H7 (cell line): ENCODE data around the gene AKNA. TPM values are rescaled to one million over a fixed set of nuclear protein-coding genes. Genes with fewer than 3 reads are reported as not detected.
A peak's percentile ranks its signal among the peaks of the same experiment; 100 is the strongest.

ENCODE experiments used
- DNase-seq: peaks from one replicate; pipeline ENCODE4 v3.0.0; 2012
- H3K27me3 ChIP-seq: 2 replicates; pipeline ENCODE4 v1.6.0; 2011; ENCODE audit warnings: mild to moderate bottlenecking, low read length; ENCODE audit not compliant: control insufficient read depth, insufficient read depth
- H3K36me3 ChIP-seq: replicated peaks from 2 replicates; pipeline ENCODE4 v1.5.1; 2011; ENCODE audit warnings: low read length; ENCODE audit not compliant: control insufficient read depth, insufficient read depth
- H3K4me3 ChIP-seq: 2 replicates; pipeline ENCODE4 v1.5.1; 2011; ENCODE audit warnings: low read depth, mild to moderate bottlenecking, control low read depth, low read length, moderate library complexity; ENCODE audit not compliant: insufficient read depth
- total RNA-seq: library from RNA; depleted of rRNA; stranded (reverse); fragments of >200 nt; shearing (Covaris generic); gene quantifications from 2 replicates; pipeline ENCODE4 v1.2.3, GENCODE V29; 2014

AKNA gene
- total RNA-seq, 1 experiment from 2014 or later = 17.4 TPM

DNA sequence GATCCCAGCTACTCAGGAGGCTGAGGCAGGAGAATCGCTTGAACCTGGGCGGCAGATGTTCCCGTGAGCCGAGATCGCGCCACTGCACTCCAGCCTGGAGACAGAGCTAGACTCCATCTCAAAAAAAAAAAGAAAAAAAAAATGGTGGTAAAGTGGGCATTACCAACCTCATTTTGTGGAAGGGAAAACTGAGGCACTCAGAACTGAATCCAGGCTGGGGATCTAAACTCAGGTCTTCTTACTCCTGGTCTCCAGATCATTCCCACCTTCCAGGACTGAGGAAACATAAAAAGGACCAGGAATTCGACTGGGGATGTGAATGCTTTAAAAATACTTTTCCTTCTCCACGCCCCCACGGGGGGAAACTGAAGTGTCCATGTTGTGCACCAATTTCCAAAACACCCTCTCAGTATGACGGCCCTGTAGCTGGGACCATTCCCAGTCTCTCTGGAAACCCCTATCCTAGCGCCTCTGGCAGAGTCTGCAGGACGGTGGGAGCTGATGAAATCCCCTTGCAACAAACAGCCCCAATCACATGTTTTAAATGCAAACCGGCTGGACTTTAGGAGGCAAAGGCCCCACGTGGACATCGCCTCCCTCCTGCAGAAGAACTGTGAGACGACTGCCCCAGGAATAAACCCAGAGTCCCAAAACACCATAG is 8.9 kb upstream of the AKNA start:
- H3K4me3 ChIP-seq = no peak overlapping the region
- DNase-seq = peak; percentile 68
- H3K27me3 ChIP-seq = no peaks in the 10 kb centered on the region
- H3K36me3 ChIP-seq = no peaks in the 10 kb centered on the region

DNA sequence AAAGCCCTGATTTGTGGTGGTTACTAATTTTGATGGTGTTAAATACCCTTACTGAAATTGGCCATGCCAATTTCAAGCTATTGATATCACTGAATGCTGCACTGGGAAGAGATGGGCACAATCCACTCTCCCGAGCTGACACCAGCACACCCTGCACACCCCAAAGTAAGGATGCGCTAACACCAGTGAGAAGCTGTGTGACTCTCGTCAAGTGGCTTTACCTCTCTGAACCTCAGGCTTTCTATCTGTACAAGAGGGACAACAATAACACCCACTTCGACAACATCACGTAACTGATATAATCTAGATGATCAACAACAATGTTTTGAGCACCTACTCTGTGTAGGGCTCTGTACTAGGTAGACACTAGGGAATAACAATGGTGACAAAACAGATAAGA is 8.0 kb upstream of the AKNA start:
- no peak overlapping the region for H3K4me3 ChIP-seq
- no peaks in the 10 kb centered on the region for H3K27me3 ChIP-seq
- no peaks in the 10 kb centered on the region for H3K36me3 ChIP-seq
- no peak for DNase-seq

DNA sequence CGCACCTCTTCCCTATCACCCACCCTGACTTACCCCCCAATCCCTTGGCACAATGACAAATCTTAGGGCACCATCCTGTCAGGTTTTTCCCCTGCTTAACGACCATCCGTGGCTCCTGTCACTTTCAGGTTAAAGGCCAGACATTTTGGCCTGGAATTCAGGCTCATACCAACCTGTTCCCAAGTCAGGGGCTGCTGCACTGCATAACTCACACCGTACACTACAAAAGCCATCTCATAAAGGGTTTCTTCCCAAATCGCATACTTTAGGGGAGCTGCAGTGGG is 7.5 kb upstream of the AKNA start:
- Histone ChIP-seq H3K27me3 (no peaks in the 10 kb centered on the region), H3K36me3 (no peaks in the 10 kb centered on the region), H3K4me3 (no peak overlapping the region)
- DNase-seq = no peak

DNA sequence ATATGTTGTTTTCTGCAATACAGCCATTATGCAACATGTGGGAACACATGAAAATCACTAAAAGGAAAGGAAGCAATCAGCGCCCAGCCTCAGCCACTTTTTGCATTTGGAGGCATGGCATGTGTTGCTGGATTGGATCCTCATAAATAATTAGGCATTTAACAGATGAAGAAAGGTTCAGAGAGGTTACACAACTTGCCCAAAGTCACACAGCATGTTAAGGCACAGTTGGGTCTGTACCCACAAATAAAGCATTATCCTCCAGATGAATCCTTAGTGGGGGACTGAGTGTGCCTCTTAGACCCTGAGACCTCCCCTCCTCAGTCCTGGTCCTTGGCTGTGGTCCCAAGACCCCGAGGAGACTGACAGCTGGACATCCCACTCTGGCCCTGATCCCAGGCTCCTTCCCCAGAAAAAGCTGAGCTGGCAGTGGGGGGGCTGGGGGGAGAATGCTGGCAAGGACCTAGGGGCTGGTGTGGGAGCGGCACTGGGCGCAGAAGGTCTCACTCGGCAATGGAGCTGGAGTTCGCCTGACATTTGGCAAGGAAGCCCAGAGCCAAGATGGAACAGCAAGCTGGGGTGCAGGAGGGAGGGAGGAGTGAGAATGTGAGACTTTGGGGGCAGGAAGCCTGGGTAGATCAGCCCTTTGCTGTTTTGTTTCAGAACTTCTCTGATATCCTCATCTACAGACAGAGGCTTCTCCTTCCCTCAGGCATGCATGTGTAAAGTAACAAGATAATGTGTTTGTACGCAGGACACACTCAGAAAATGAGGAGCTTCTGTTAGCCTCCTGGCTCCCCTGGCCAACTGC is 6.9 kb upstream of the AKNA start:
- Histone ChIP-seq H3K36me3 (no peaks in the 10 kb centered on the region), H3K27me3 (no peaks in the 10 kb centered on the region), H3K4me3 (no peak overlapping the region)
- DNase-seq = no peak

DNA sequence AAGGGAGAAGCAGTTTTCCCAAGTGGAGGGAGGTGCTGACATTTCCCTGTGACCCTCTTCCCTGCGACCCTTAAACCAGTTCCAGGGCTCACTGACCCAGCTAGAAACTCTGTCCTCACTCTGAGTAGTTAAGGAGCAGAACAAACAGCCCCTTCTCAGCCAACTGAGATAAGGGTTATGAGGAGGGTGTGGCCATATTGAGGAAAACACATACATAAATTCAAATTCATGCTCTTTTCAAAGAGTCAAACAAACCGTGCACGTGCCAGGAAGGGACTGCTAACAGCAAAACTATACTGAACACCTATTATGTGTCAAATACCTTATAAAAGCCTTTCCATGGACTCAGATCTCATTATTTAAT is 4.9 kb upstream of the AKNA start:
- no peak overlapping the region for H3K4me3 ChIP-seq
- no peak for DNase-seq
- H3K27me3 ChIP-seq = no peaks in the 10 kb centered on the region
- H3K36me3 ChIP-seq = no peaks in the 10 kb centered on the region

DNA sequence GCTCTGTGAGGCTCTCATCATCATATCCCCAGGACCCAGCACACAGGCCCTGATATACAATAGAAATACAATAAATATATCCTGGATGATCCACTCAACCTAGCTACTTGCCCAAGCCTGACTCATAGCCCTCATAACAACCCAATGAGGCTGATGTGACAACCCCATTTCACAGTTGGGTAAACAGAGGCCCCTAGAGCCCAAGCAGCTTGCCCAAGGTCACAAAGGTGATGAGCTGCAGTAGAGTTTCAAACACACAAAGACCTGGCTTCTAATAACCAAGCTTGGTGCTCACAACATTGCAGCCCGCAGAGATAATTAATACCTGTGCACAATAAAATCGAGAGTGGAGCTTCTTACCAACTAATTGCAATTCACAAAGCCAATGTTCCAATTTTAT is 3.2 kb upstream of the AKNA start:
- H3K36me3 ChIP-seq = no peaks in the 10 kb centered on the region
- H3K4me3 ChIP-seq = no peak overlapping the region
- no peak for DNase-seq
- H3K27me3 ChIP-seq = no peaks in the 10 kb centered on the region

DNA sequence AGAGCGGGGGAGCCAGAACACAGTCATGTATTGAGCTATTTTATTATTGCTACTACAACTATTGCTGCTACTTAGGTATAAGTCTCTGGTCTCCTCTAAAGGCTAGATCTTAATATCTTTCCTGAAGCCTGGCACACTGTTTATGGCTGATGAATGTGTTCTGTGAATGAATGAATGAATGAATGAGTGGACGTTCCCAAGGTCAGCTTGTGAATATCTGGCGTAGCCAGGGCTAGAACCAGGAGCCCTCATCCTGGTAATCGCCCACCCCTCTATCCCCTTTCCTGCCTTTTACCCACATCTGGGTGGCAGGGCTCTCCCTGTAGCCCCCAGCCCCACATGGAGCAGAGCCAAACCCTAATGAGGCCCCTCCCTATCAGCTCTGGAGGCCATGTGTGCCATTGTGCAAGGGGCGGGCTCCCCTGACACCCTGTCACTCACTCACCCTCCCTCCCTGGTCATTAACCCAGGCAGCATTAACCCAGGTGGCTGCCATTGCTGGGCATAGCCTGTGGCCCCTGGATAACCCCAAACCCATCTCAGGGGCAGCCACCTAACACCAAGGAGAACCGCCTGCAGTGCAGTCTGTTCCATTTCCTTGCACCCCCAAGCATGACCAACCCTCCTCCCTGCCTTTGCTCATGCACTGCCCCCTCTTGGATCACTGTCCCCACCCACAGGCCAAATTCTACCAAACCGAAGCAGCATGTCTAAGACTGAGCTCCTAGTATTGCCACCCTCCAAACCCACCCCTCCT is 2.0 kb upstream of the AKNA start:
- Histone ChIP-seq H3K36me3 (no peaks in the 10 kb centered on the region), H3K4me3 (no peak overlapping the region), H3K27me3 (no peaks in the 10 kb centered on the region)
- DNase-seq = no peak

DNA sequence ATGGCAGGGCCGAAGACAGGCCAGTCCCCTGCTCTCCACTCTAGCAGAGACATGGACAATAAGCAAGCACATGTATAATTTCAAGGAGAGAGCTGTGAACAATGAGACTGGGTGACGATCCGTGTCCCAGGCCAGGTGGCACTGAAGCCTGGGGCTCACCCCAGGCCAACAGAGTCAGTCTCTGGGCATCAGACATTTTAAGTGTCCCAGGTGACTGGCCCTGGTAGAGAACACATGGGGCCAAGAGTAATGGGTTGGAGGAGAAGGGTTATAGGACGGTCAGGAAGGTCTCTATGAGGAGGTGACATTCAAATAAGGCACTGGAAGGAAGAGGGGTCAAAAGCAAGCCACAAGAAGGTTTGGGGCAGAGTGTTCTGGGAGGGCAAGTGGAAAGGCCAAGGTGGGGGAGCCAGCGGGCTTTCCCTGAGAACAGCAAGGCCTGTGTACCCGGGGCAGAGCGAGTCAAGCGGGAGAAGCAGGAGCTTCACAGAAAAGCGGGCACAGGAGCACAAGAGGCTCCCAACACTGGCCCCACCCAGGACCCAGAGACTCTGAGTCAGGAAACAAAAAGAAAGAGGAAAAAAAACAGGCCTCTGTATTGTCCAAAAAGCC is 1.1 kb upstream of the AKNA start:
- no peak for DNase-seq
- H3K27me3 ChIP-seq = no peaks in the 10 kb centered on the region
- H3K4me3 ChIP-seq = no peak overlapping the region
- no peaks in the 10 kb centered on the region for H3K36me3 ChIP-seq

DNA sequence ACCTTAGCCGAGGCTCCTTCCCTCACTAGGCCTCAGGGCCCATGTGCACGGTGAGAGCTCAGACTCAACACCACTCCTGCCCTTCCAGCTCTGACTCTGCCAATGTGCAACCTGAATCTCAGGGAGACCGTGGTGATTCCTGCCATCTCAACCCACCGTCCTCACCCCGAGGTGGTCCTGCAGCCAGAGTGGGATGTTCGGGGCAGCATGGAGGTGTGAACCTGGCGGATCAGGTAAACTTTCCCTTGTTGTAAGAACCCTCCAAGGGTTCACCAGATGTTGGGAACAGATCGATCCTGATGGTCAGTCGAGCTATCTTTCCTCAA is 538 bp upstream of the AKNA start:
- no peaks in the 10 kb centered on the region for H3K27me3 ChIP-seq
- no peaks in the 10 kb centered on the region for H3K36me3 ChIP-seq
- H3K4me3 ChIP-seq = no peak overlapping the region
- DNase-seq = no peak

DNA sequence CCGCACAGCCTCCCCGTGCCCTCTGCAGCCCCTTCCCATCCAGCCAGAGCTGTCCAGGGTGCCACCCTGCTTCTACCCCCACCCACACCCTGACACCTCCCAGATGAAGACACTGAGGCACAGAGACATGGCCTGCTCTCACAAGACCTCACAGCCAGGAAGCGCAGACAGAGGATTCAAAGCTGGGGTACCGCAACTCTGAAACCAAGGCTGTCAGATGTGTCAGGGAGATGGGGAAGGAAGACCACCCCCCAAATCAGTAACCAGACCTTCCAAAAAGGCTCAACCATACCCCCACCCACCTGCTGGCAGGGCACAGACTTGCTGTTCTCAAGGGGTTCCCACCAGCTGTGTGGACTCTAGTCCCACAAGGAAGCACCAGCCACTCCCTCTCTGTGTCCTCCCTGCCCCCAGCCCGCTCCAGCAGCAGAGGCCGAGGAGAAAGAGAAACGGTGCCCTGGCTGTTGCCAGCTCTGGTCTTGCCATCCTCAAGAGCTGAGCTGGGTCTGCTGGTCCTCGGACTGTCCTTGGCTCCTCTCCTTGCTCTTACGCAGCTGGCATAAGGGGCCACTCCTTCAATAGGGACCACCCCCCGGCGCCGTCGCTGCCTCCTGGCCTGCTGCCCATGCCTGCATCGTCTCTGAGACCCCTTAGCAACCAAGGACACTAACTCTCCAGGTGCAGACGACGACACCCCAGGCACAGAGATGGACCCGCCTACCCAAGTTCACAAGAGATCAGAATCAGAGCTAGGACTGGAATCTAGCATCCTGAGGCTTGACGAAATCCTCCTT is 699 bp downstream of the AKNA start:
- H3K4me3 ChIP-seq = peak overlapping the region; percentile 6; the same call in 1 of the 2 replicates
- no peaks in the 10 kb centered on the region for H3K36me3 ChIP-seq
- no peak for DNase-seq
- no peaks in the 10 kb centered on the region for H3K27me3 ChIP-seq

DNA sequence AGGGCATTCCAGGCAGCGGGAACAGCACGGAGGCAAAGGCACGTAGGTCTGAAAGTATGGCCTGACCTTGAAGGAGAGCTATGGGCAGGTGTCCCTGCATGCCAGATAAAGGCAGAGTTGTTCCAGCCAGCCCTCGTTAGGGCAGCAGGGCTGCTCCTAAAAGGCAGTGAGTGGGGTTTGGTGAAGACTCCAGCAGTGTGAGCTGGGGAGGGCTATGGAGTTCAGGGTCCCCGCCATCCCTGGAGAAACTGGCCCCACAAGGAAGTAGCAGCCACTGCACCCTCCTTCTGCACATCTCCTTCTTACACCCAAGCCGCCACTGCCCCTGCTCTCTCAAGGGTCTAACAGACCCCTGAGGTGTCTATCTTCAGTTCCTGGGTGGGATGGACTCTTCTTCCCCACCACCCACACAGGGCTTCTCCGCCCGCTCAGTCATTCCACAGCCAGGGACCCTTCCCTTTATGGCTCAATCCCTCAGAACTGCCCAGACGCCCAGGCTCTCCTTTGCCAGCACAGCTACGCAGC is 1.4 kb downstream of the AKNA start:
- Histone ChIP-seq H3K36me3 (no peaks in the 10 kb centered on the region), H3K4me3 (no peak overlapping the region), H3K27me3 (no peaks in the 10 kb centered on the region)
- no peak for DNase-seq

DNA sequence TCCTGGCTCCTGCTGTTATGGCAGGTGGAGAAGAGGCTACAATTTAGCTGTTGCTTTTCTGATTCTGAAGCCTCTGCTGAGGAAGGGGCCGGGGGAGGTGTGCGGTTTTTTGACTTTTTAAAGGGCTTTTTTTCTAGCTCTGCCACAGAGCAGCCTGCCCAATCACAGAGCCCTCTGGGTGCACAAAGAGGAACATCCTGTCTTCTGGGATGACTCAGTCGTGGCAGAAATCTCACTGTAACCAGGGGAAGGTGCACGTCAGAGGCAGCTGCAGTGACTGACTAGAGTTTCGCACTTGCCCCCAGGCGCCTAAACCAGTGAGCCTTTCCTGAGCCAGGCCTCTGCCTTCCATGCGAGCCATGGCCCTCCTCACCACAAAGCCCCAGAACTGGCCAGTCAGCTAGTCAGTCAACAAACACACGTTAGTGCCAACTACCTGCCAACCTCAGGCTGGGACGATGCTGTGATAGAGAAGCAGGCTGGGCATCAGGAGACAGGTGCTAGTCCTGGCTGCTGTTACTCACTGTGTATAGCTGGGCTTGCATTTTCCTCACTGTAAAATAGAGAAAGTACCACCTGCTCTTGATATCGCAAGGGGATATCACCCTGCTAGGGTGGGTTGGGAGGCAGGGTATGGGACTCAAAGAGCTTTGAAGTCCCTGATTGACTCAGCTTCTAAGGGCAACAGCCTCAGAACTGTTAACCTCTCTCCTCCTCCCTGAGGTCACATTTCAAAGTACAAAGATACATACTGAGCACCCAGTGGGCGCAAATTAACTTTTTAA is 2.2 kb downstream of the AKNA start:
- H3K36me3 ChIP-seq = no peaks in the 10 kb centered on the region
- DNase-seq = no peak
- no peaks in the 10 kb centered on the region for H3K27me3 ChIP-seq
- H3K4me3 ChIP-seq = no peak overlapping the region

DNA sequence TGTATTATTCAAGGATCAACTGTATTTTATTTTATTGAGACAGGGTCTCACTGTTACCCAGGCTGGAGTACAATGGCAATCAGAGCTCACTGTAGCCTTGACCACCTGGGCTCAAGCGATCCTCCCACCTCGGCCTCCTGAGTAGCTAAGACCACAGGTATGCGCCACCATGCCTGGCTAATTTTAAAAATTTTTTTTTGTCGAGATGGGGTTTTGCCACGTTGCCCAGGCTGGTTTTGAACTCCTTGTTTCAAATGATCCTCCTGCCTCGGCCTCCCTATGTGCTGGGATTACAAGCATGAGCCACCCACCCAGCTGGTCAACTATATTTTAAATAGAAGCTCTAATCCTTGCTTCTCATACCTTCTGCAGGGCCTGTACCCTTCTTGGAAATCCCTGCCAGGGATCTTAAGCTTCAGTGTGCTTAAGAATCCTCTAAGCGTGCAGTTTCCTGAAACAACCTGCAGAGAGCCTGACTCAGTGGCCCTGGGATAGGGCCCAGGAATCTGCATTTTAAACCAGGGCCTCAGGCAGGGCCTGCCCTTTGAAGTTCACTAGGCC is 2.9 kb downstream of the AKNA start:
- Histone ChIP-seq H3K4me3 (no peak overlapping the region), H3K36me3 (no peaks in the 10 kb centered on the region), H3K27me3 (no peaks in the 10 kb centered on the region)
- no peak for DNase-seq
